Bronchial epithelial cell (primary cell): Measurements from ENCODE around the gene CADPS2. TPM values are rescaled to one million over a fixed set of nuclear protein-coding genes. Genes with fewer than 3 reads are reported as not detected.

Experiments used
- DNase-seq: peaks from one replicate; pipeline ENCODE4 v3.0.0-alpha.2; 2010; ENCODE audit warnings: low read depth
- FAIRE-seq: peaks from 2 replicates; lab custom pipeline; 2011; peaks lifted over from hg19 to GRCh38; lab: Jason Lieb, UNC
- H3K27me3 ChIP-seq: 2 replicates; pipeline ENCODE4 v1.5.1; 2011; ENCODE audit warnings: low read length; ENCODE audit not compliant: control insufficient read depth, insufficient read depth
- H3K36me3 ChIP-seq: 2 replicates; pipeline ENCODE4 v1.5.1; 2011; ENCODE audit warnings: low read length; ENCODE audit not compliant: control insufficient read depth, insufficient read depth
- H3K4me3 ChIP-seq: 2 replicates; pipeline ENCODE4 v1.5.1; 2011; ENCODE audit warnings: mild to moderate bottlenecking, low read depth, low read length, control low read depth
- total RNA-seq: library from RNA; depleted of rRNA; stranded (reverse); fragments of >200 nt; gene quantifications from 2 replicates; pipeline ENCODE4 v1.2.1, GENCODE V29; 2014
- TF ChIP-seq, protein P1 (sequence below): IDR thresholded peaks from 2 replicates; pipeline ENCODE4 v1.5.1; 2011; ENCODE audit warnings: mild to moderate bottlenecking, moderate library complexity, low read length, control low read depth, inconsistent platforms; ENCODE audit not compliant: insufficient read depth, severe bottlenecking

Gene CADPS2
- total RNA-seq, 1 donor from 2014 or later: 4.2 TPM

DNA sequence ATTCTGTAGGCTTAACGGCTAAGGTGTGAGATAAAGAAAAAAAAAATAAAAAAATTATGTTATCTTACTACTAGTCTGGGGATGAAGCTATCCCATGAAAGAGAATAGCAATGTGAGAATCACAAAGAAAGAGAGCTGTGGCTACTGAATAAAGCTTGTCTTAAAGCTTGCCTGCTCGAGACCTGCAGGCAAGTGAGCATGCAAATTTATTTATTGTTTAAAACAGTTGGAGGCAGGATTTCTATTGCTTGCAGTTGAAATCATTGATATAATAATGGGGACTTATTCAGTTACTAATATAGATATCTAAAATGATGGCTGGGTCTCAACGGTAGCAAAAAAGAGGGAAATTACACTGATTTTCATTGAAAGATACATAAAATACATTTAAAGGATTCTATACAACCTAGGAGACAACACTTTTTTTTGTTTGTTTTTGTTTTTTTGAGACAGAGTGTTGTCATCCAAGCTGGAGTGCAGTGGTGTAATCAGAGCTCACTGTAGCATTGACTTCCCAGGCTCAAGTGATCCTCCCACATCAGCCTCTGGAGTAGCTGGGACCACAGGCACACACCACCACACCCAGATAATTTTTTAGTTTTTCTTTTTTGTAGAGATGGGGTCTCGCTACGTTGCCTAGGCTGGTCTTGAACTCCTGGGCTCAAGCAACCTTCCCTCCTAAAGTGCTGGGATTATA is 437.2 kb downstream of the CADPS2 start:
- TF ChIP-seq, protein P1, sequence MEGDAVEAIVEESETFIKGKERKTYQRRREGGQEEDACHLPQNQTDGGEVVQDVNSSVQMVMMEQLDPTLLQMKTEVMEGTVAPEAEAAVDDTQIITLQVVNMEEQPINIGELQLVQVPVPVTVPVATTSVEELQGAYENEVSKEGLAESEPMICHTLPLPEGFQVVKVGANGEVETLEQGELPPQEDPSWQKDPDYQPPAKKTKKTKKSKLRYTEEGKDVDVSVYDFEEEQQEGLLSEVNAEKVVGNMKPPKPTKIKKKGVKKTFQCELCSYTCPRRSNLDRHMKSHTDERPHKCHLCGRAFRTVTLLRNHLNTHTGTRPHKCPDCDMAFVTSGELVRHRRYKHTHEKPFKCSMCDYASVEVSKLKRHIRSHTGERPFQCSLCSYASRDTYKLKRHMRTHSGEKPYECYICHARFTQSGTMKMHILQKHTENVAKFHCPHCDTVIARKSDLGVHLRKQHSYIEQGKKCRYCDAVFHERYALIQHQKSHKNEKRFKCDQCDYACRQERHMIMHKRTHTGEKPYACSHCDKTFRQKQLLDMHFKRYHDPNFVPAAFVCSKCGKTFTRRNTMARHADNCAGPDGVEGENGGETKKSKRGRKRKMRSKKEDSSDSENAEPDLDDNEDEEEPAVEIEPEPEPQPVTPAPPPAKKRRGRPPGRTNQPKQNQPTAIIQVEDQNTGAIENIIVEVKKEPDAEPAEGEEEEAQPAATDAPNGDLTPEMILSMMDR: no peak
- FAIRE-seq (no peak), DNase-seq (no peak)
- Histone ChIP-seq H3K36me3 (no peaks in the 10 kb centered on the region), H3K27me3 (no peaks in the 10 kb centered on the region), H3K4me3 (no peak overlapping the region)

DNA sequence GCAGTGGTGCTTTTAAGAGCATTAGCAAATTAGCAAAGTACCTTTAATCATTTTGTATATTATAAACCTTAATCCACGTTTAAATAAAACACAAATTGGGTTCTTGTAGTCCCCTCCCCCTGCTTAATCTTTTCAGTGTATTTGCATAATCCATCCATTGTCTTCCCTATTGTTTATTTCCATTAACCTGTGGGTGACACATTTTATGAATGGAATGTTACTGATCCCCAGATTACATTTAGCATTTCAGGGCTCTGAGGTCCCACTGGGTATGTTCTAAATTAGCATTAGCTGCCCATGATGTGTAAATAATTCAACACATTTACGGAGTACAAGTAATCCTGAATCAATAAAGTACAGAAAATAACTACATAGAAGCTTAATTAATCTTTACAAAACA is 443.3 kb downstream of the CADPS2 start:
- H3K36me3 ChIP-seq: no peaks in the 10 kb centered on the region
- DNase-seq (no peak), FAIRE-seq (no peak)
- TF ChIP-seq, protein P1: no peak
- H3K4me3 ChIP-seq: no peak overlapping the region
- H3K27me3 ChIP-seq: no peaks in the 10 kb centered on the region

DNA sequence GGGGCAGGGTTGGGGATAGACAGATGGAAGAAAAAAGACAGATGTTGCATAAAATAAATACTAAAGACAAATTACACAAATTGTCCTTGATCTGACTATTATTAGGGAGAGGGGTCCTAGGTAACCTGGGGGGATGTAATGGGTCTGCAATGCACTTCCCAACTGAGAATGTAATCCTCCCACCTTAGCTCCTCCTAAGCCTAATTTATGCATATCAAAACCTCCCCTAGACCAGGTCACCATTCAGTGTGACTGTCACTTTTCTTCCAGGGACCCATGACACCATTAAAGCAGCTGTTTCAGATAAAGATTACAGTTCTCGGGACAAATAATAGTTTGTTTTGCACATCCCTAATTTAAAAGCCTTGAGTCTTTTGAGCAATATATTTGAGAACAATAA is 447.8 kb downstream of the CADPS2 start:
- no peak for FAIRE-seq
- Histone ChIP-seq H3K4me3 (no peak overlapping the region), H3K27me3 (no peaks in the 10 kb centered on the region), H3K36me3 (no peaks in the 10 kb centered on the region)
- DNase-seq: no peak
- TF ChIP-seq, protein P1: no peak

DNA sequence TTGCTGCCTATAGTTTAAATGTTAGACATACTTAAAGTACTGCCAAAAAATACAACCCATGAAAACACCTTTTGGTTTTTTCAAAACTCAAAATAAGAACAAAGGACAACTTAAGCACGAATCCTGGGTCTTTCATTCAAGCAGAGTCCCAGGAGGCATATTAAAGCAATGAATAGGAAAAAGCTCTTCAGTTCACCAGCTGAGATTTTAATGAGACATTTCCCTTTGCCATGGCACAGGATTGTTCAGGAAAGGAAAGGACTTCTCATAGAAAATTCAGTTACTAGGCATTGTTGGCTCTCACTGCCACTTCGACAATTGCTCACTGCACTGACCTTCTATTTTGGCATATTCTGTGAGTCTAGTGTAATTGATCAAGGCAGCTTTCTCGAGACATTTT is 448.3 kb downstream of the CADPS2 start:
- Histone ChIP-seq H3K27me3 (no peaks in the 10 kb centered on the region), H3K36me3 (no peaks in the 10 kb centered on the region), H3K4me3 (no peak overlapping the region)
- no peak for DNase-seq
- TF ChIP-seq, protein P1: no peak
- FAIRE-seq: no peak

DNA sequence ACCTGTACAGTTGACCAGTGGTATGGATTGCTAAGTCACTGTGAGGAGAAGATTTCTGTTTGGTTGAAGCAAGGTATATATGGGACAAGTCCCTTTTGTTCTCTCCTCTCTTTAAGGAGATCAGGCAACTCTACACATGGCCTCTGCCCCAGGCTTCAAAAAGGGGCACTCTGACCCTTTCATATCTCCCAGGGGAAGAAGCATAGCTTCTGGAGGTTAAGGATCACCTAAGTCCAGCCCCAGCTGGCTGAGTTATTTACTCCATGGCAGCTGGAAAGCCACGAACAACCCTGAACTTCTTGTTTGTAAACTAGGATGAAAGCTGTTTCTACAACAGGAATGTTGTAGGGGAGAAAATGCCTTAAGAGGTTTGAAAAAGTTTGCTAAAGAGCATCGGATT is 452.5 kb downstream of the CADPS2 start:
- FAIRE-seq (no peak), DNase-seq (no peak)
- TF ChIP-seq, protein P1: no peak
- H3K27me3 ChIP-seq: no peaks in the 10 kb centered on the region
- no peak overlapping the region for H3K4me3 ChIP-seq
- no peaks in the 10 kb centered on the region for H3K36me3 ChIP-seq

DNA sequence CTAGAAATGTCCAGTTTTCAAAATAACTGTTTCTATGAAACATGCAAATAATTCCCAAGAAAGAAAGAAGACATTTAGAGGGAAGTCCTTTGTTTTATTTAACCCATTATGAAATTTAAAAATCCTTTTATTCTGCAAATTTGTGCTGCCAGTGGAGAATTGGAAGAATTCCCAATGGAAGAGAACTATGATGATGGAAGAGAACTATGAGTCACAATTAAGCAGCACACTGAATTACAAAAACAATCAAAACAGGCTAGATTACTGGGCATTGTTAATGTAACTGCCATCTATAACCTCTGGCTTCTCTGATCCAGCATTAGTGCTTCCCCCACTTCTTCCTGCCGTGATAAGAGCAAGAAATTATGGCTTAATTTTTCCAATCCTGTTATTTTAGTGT is 455.6 kb downstream of the CADPS2 start:
- DNase-seq (peak; percentile 47), FAIRE-seq (no peak)
- no peak overlapping the region for H3K4me3 ChIP-seq
- TF ChIP-seq, protein P1: no peak
- H3K36me3 ChIP-seq: no peaks in the 10 kb centered on the region
- no peaks in the 10 kb centered on the region for H3K27me3 ChIP-seq
